ENCODE results near the gene ZNF814. TPM values are rescaled to one million over a fixed set of nuclear protein-coding genes. Genes with fewer than 3 reads are reported as not detected.
"Not testable (repeated sequence)": the region's sequence is repeated elsewhere in the genome, so short reads cannot be mapped to it uniquely, and the experiment has no call there.

Gene ZNF814
- total RNA-seq, 1 donor from 2014 or later, result 12.3 TPM

- Histone ChIP-seq H3K27me3 (no peaks in the 10 kb centered on the region), H3K36me3 (peaks cover 46% of the 10 kb centered on the region), H3K4me1 (no peaks in the 10 kb centered on the region), H3K27ac (no peak overlapping the region), H3K9me3 (peaks cover 40% of the 10 kb centered on the region), H3K4me3 (no peak overlapping the region)
- DNase-seq, result no peak
- ATAC-seq, result no peak
- intact Hi-C loops (cut with DNase I), result no loop called here
- no peak for TF ChIP-seq CTCF (IDR thresholded peaks at IDR 0.05)
These were observed 20.9 kb downstream of the ZNF814 start for GRCh38 chr19:57867868-57868492.

GRCh38 chr19:57862351-57862750 lies 26.5 kb downstream of the ZNF814 start:
- ATAC-seq; intact Hi-C loops (cut with DNase I): not testable (repeated sequence)

GRCh38 chr19:57854117-57854516 lies 34.7 kb downstream of the ZNF814 start:
- intact Hi-C loops (cut with DNase I); H3K9me3 ChIP-seq; H3K27me3 ChIP-seq; H3K4me3 ChIP-seq; ATAC-seq; DNase-seq; H3K27ac ChIP-seq; H3K4me1 ChIP-seq: not testable (repeated sequence)
- H3K36me3 ChIP-seq, result peaks cover 23% of the 10 kb centered on the region

More at GRCh38 chr19:57862351-57862750, 26.5 kb downstream of the ZNF814 start:
- peaks cover 86% of the 10 kb centered on the region for H3K36me3 ChIP-seq
- not testable (repeated sequence) for DNase-seq, H3K27me3 ChIP-seq, H3K4me3 ChIP-seq, H3K4me1 ChIP-seq, H3K27ac ChIP-seq, H3K9me3 ChIP-seq

- H3K36me3 ChIP-seq; H3K27ac ChIP-seq; ATAC-seq; DNase-seq; intact Hi-C loops (cut with DNase I); H3K9me3 ChIP-seq; H3K4me3 ChIP-seq; H3K4me1 ChIP-seq; H3K27me3 ChIP-seq: not testable (repeated sequence)
These were observed 36.8 kb downstream of the ZNF814 start for GRCh38 chr19:57851812-57852603.

- no peak for ATAC-seq
- no peak overlapping the region for H3K27ac ChIP-seq
- no peak for TF ChIP-seq CTCF (IDR thresholded peaks at IDR 0.05)
- H3K9me3 ChIP-seq, result no peaks in the 10 kb centered on the region
- H3K27me3 ChIP-seq, result no peaks in the 10 kb centered on the region
- no peak for DNase-seq
- peaks cover 9% of the 10 kb centered on the region for H3K4me1 ChIP-seq
- H3K36me3 ChIP-seq, result no peaks in the 10 kb centered on the region
- intact Hi-C loops (cut with DNase I), result no loop called here
- H3K4me3 ChIP-seq, result peak overlapping the region; percentile 73
These were observed 38.3 kb downstream of the ZNF814 start for GRCh38 chr19:57850553-57851017.

GRCh38 chr19:57849666-57850473 lies 39.0 kb downstream of the ZNF814 start, which contains the start of gene ZNF587:
ZNF587 (plus strand) TSS chr19:57849859; CDS start chr19:57850039, 180 bp downstream.
- H3K9me3 ChIP-seq; H3K27me3 ChIP-seq; H3K36me3 ChIP-seq; intact Hi-C loops (cut with DNase I); H3K4me1 ChIP-seq: not testable (repeated sequence)
- ATAC-seq (peak; percentile 99), DNase-seq (peak; percentile 77)
- Histone ChIP-seq H3K27ac (peak within 1 kb of the TSS; percentile 80), H3K4me3 (peak within 1 kb of the TSS; percentile 73)

GRCh38 chr19:57849162-57849665 lies 39.6 kb downstream of the ZNF814 start:
- H3K27me3 ChIP-seq; intact Hi-C loops (cut with DNase I); H3K4me1 ChIP-seq; H3K36me3 ChIP-seq; DNase-seq; H3K9me3 ChIP-seq; ATAC-seq: not testable (repeated sequence)
- H3K27ac ChIP-seq, result peak overlapping the region; percentile 80
- peak overlapping the region; percentile 73 for H3K4me3 ChIP-seq

GRCh38 chr19:57847164-57847563 lies 41.7 kb downstream of the ZNF814 start:
- ATAC-seq; DNase-seq; H3K27ac ChIP-seq; H3K36me3 ChIP-seq; intact Hi-C loops (cut with DNase I); H3K27me3 ChIP-seq; H3K4me3 ChIP-seq; H3K9me3 ChIP-seq; H3K4me1 ChIP-seq: not testable (repeated sequence)

Measured in upper lobe of right lung (tissue), 1 donor.